GM23248 (cell line): ENCODE results near the gene CCL20. TPM values are rescaled to one million over a fixed set of nuclear protein-coding genes. Genes with fewer than 3 reads are reported as not detected.

Experiments
- DNase-seq: peaks from one replicate; pipeline ENCODE4 v3.0.0-alpha.2; 2015
- H2AFZ ChIP-seq: fragments of 200-600 bp; sonication (generic); 2 replicates; pipeline ENCODE4 v1.6.1; 2016; ENCODE audit warnings: antibody characterized with exemption
- H3F3A ChIP-seq: fragments of 200-600 bp; sonication (generic); 2 replicates; pipeline ENCODE4 v1.6.1; 2016; ENCODE audit warnings: mild to moderate bottlenecking, antibody characterized with exemption, mixed run types; ENCODE audit not compliant: insufficient read depth
- H3K27ac ChIP-seq: fragments of 200-600 bp; sonication (generic); 2 replicates; pipeline ENCODE4 v1.5.1; 2016; ENCODE audit warnings: mild to moderate bottlenecking
- H3K27me3 ChIP-seq: fragments of 200-600 bp; sonication (generic); replicated peaks from 2 replicates; pipeline ENCODE4 v1.6.1; 2016; ENCODE audit warnings: mild to moderate bottlenecking; ENCODE audit not compliant: insufficient read depth
- H3K36me3 ChIP-seq: fragments of 200-600 bp; sonication (generic); 2 replicates; pipeline ENCODE4 v1.6.1; 2016; ENCODE audit warnings: low read depth, mild to moderate bottlenecking
- H3K4me1 ChIP-seq: fragments of 200-600 bp; sonication (generic); 2 replicates; pipeline ENCODE4 v1.6.1; 2016; ENCODE audit warnings: mild to moderate bottlenecking; ENCODE audit not compliant: insufficient read depth
- H3K4me2 ChIP-seq: fragments of 200-600 bp; sonication (generic); one replicate; pipeline ENCODE4 v1.6.1; 2016; ENCODE audit warnings: mild to moderate bottlenecking; ENCODE audit not compliant: unreplicated experiment
- H3K4me3 ChIP-seq: fragments of 200-600 bp; sonication (generic); 2 replicates; pipeline ENCODE4 v1.5.1; 2016; ENCODE audit warnings: mild to moderate bottlenecking
- H3K79me2 ChIP-seq: fragments of 200-600 bp; sonication (generic); 2 replicates; pipeline ENCODE4 v1.6.1; 2016; ENCODE audit warnings: mild to moderate bottlenecking; ENCODE audit not compliant: insufficient read depth
- H3K9ac ChIP-seq: fragments of 200-600 bp; sonication (generic); 2 replicates; pipeline ENCODE4 v1.6.1; 2016; ENCODE audit warnings: mild to moderate bottlenecking
- H3K9me2 ChIP-seq: fragments of 200-600 bp; sonication (generic); 2 replicates; pipeline ENCODE4 v1.6.1; 2016; ENCODE audit warnings: mixed run types, mild to moderate bottlenecking, moderate library complexity; ENCODE audit not compliant: insufficient read depth
- H3K9me3 ChIP-seq: fragments of 200-600 bp; sonication (generic); one replicate; pipeline ENCODE4 v1.6.1; 2017; ENCODE audit warnings: low read depth
- H4K20me1 ChIP-seq: fragments of 200-600 bp; sonication (generic); 2 replicates; pipeline ENCODE4 v1.6.0; 2016; ENCODE audit not compliant: insufficient read depth
- EZH2 ChIP-seq: fragments of 200-600 bp; sonication (generic); IDR thresholded peaks from 2 replicates; pipeline ENCODE4 v1.6.1; 2018; ENCODE audit warnings: antibody characterized with exemption, mild to moderate bottlenecking; ENCODE audit not compliant: insufficient read depth, poor library complexity, severe bottlenecking
- EZH2phosphoT487 ChIP-seq: fragments of 200-600 bp; sonication (generic); IDR thresholded peaks from 2 replicates; pipeline ENCODE4 v1.6.1; 2018; ENCODE audit warnings: antibody characterized with exemption, moderate library complexity, mild to moderate bottlenecking, low read depth; ENCODE audit not compliant: insufficient read depth
- WGBS, 2 experiments: methylation state at CpG; one replicate each; pipeline ENCODE4 v1.1.6; 2015 to 2017; ENCODE audit warnings: low lambda C conversion rate in 2 of 2, low coverage in 1 of 2; ENCODE audit errors: missing lambda C conversion rate in 2 of 2; 5-methylcytosine and 5-hydroxymethylcytosine counted together
- in situ Hi-C: fragments of 300-500 bp; cut with MboI; formaldehyde crosslinking; loops from 2 replicates; pipeline ENCODE4 v1.15.0; 2020
- polyA plus RNA-seq: library from polyadenylated mRNA; unstranded; fragments of >200 nt; fragmentation: Nextera tagmentation; extraction: Ambion mirVana; gene quantifications from 2 replicates; pipeline ENCODE4 v1.2.1, GENCODE V29; 2016
- total RNA-seq: library from RNA; depleted of rRNA; stranded (reverse); fragments of >200 nt; shearing (Covaris generic); gene quantifications from 2 replicates; pipeline ENCODE4 v1.2.3, GENCODE V29; 2014

Gene CCL20
- total and polyA plus RNA-seq, 2 experiments from 2014 or later: not detected

GRCh38 chr2:227816507-227817294 is 3.1 kb downstream of the CCL20 start:
- peak overlapping the region; percentile 66 for H3K4me3 ChIP-seq
- in situ Hi-C loops: no loop called here
- H3K4me2 ChIP-seq: peak overlapping the region; percentile 86

GRCh38 chr2:227817336-227817735 is 3.7 kb downstream of the CCL20 start:
- H3F3A ChIP-seq: peaks cover 28% of the 10 kb centered on the region
- H3K27me3 ChIP-seq: no peaks in the 10 kb centered on the region
- in situ Hi-C loops: no loop called here
- H2AFZ ChIP-seq: no peak overlapping the region
- H3K4me3 ChIP-seq: peak overlapping the region; percentile 66
- no peaks in the 10 kb centered on the region for H3K79me2 ChIP-seq
- H3K36me3 ChIP-seq: no peaks in the 10 kb centered on the region
- peaks cover 30% of the 10 kb centered on the region for H3K4me1 ChIP-seq
- no peak for TF ChIP-seq EZH2
- no peak for TF ChIP-seq EZH2phosphoT487
- peak overlapping the region; percentile 70 for H3K9ac ChIP-seq
- H3K9me2 ChIP-seq: no peaks in the 10 kb centered on the region
- whole genome bisulfite sequencing, 2 experiments: 79 to 91% methylated on average over 1 of the region's 1 CpG
- peak overlapping the region; percentile 86 for H3K4me2 ChIP-seq
- no peak for DNase-seq
- H3K9me3 ChIP-seq: no peaks in the 10 kb centered on the region
- H3K27ac ChIP-seq: peak overlapping the region; percentile 84
- H4K20me1 ChIP-seq: no peaks in the 10 kb centered on the region

More at GRCh38 chr2:227816507-227817294, 3.1 kb downstream of the CCL20 start:
- H3K9me2 ChIP-seq: no peaks in the 10 kb centered on the region
- peak overlapping the region; percentile 84 for H3K27ac ChIP-seq
- H3K9me3 ChIP-seq: no peaks in the 10 kb centered on the region
- no peaks in the 10 kb centered on the region for H4K20me1 ChIP-seq
- no peaks in the 10 kb centered on the region for H3K27me3 ChIP-seq
- no peaks in the 10 kb centered on the region for H3K79me2 ChIP-seq
- H3K36me3 ChIP-seq: no peaks in the 10 kb centered on the region
- H3K4me1 ChIP-seq: peaks cover 30% of the 10 kb centered on the region
- H3F3A ChIP-seq: peaks cover 28% of the 10 kb centered on the region
- peak; percentile 16 for DNase-seq
- TF ChIP-seq EZH2phosphoT487 (no peak), EZH2 (no peak)
- H2AFZ ChIP-seq: no peak overlapping the region
- H3K9ac ChIP-seq: peak overlapping the region; percentile 70
- 95 to 96% methylated on average over 2 of the region's 2 CpGs for WGBS, 2 experiments

- no peaks in the 10 kb centered on the region for H3K9me3 ChIP-seq
- in situ Hi-C loops: no loop called here
- TF ChIP-seq EZH2phosphoT487 (peak; percentile 42), EZH2 (no peak)
- no peaks in the 10 kb centered on the region for H3K27me3 ChIP-seq
- H3K9me2 ChIP-seq: no peaks in the 10 kb centered on the region
- no peak overlapping the region for H2AFZ ChIP-seq
- H3K27ac ChIP-seq: peak overlapping the region; percentile 84
- H3K4me1 ChIP-seq: peaks cover 30% of the 10 kb centered on the region
- H3K4me3 ChIP-seq: peak overlapping the region; percentile 66
- H4K20me1 ChIP-seq: no peaks in the 10 kb centered on the region
- H3K36me3 ChIP-seq: no peaks in the 10 kb centered on the region
- peaks cover 28% of the 10 kb centered on the region for H3F3A ChIP-seq
- DNase-seq: peak; percentile 100
- H3K79me2 ChIP-seq: no peaks in the 10 kb centered on the region
- 1 to 3% methylated on average over 10 of the region's 10 CpGs for WGBS, 2 experiments
- H3K9ac ChIP-seq: peak overlapping the region; percentile 70
- H3K4me2 ChIP-seq: peak overlapping the region; percentile 86
These were observed 4.4 kb downstream of the CCL20 start for GRCh38 chr2:227817850-227818674.

- H3K79me2 ChIP-seq: no peaks in the 10 kb centered on the region
- H3K4me3 ChIP-seq: peak overlapping the region; percentile 30; the same call in 1 of the 2 replicates
- DNase-seq: no peak
- no peaks in the 10 kb centered on the region for H3K9me2 ChIP-seq
- 0 out of 2 replicates have a peak overlapping the region, but pooled peaks have one; percentile 31 for H3K9ac ChIP-seq
- no peaks in the 10 kb centered on the region for H3K27me3 ChIP-seq
- 0 to 1% methylated on average over 9 of the region's 9 CpGs for WGBS, 2 experiments
- peaks cover 28% of the 10 kb centered on the region for H3F3A ChIP-seq
- TF ChIP-seq EZH2 (no peak), EZH2phosphoT487 (no peak)
- no peak overlapping the region for H2AFZ ChIP-seq
- in situ Hi-C loops: no loop called here
- H4K20me1 ChIP-seq: no peaks in the 10 kb centered on the region
- no peaks in the 10 kb centered on the region for H3K9me3 ChIP-seq
- H3K4me1 ChIP-seq: peaks cover 30% of the 10 kb centered on the region
- peak overlapping the region; percentile 80 for H3K27ac ChIP-seq
- no peaks in the 10 kb centered on the region for H3K36me3 ChIP-seq
- peak overlapping the region; percentile 61 for H3K4me2 ChIP-seq
These were observed 5.2 kb downstream of the CCL20 start for GRCh38 chr2:227818675-227819397.
